Panc1 (cell line): ENCODE results near the gene VAV3. TPM values are rescaled to one million over a fixed set of nuclear protein-coding genes. Genes with fewer than 3 reads are reported as not detected.

ENCODE experiments used
- ATAC-seq: fragments of 200-7000 bp; cut with Tn5 transposase; 2 replicates; pipeline ENCODE4 v1.9.1; 2020; ENCODE audit warnings: mild to moderate bottlenecking, moderate library complexity
- BruUV-seq: library from RNA; stranded (reverse); fragments of 400-500 nt; replicated peaks from 2 replicates; lab custom pipeline; 2021; lab: Mats Ljungman, UMichigan
- CTCF ChIA-PET: fragments of 300-600 bp; sonication (Branson Sonifier 250); formaldehyde crosslinking; loops from one replicate; lab custom pipeline; 2022; ENCODE audit warnings: antibody characterized with exemption; lab: Charles Lee
- POLR2A ChIA-PET: fragments of 300-600 bp; sonication (Branson Sonifier 250); formaldehyde crosslinking; loops from one replicate; lab custom pipeline; 2022; ENCODE audit warnings: antibody characterized with exemption; lab: Charles Lee
- DNase-seq: peaks from one replicate; pipeline ENCODE4 v3.0.0-alpha.2; 2010; ENCODE audit warnings: low read depth, low spot score
- H3K27ac ChIP-seq: 2 replicates; pipeline ENCODE4 v1.5.1; 2011; ENCODE audit warnings: mild to moderate bottlenecking, low read length, inconsistent platforms
- H3K27me3 ChIP-seq: fragments of 200-500 bp; sonication (Bioruptor generic); 2 replicates; pipeline ENCODE4 v1.6.0; 2014; ENCODE audit warnings: low read length, inconsistent platforms; ENCODE audit not compliant: control insufficient read depth, insufficient read depth
- H3K36me3 ChIP-seq: fragments of 200-500 bp; sonication (Bioruptor generic); 2 replicates; pipeline ENCODE4 v1.5.1; 2014; ENCODE audit warnings: inconsistent platforms, mild to moderate bottlenecking, low read length, moderate library complexity; ENCODE audit not compliant: control insufficient read depth, insufficient read depth
- H3K4me1 ChIP-seq: 2 replicates; pipeline ENCODE4 v1.5.1; 2011; ENCODE audit warnings: inconsistent platforms, mild to moderate bottlenecking, low read length, moderate library complexity; ENCODE audit not compliant: control insufficient read depth, insufficient read depth
- H3K4me3 ChIP-seq, 2 experiments: 2 replicates each; pipeline ENCODE4 v1.5.1; 2011 to 2012; ENCODE audit warnings: low read depth in 2 of 2, low read length in 2 of 2, mild to moderate bottlenecking in 2 of 2, inconsistent platforms in 1 of 2, moderate library complexity in 1 of 2
- H3K9me3 ChIP-seq: fragments of 200-500 bp; sonication (Bioruptor generic); 2 replicates; pipeline ENCODE4 v1.5.1; 2014; ENCODE audit warnings: low read depth, mild to moderate bottlenecking, inconsistent platforms, low read length, moderate library complexity; ENCODE audit not compliant: control insufficient read depth, insufficient read depth
- POLR2AphosphoS5 ChIP-seq: IDR thresholded peaks from 2 replicates; pipeline ENCODE4 v1.6.1; 2012; ENCODE audit warnings: mild to moderate bottlenecking, low read depth, low read length, moderate library complexity
- REST ChIP-seq, 2 experiments: IDR thresholded peaks; 2 replicates each; pipeline ENCODE4 v1.6.1; 2011 to 2012; ENCODE audit warnings: low read depth in 2 of 2, control low read depth in 1 of 2, low read length in 1 of 2, mild to moderate bottlenecking in 1 of 2, moderate library complexity in 1 of 2; ENCODE audit not compliant: insufficient read depth in 1 of 2
- SIN3A ChIP-seq: IDR thresholded peaks from 2 replicates; pipeline ENCODE4 v1.6.1; 2012; ENCODE audit warnings: low read depth, mild to moderate bottlenecking, low read length, moderate library complexity, borderline replicate concordance; ENCODE audit not compliant: insufficient read depth
- TCF7L2 ChIP-seq: IDR thresholded peaks from 2 replicates; pipeline ENCODE4 v1.6.1; 2011; ENCODE audit warnings: mild to moderate bottlenecking, low read depth, low read length, inconsistent platforms
- in situ Hi-C: cut with HindIII; loops from 2 replicates; pipeline ENCODE4 v1.10.0; 2016; ENCODE audit warnings: low sequenced_read_pairs, low pct_unique_long_range_greater_than_20kb
- intact Hi-C: fragments of 100-400 bp; cut with micrococcal nuclease; formaldehyde crosslinking; loops from one replicate; pipeline ENCODE4 v1.10.0; 2022; ENCODE audit not compliant: unreplicated experiment
- total RNA-seq: library from RNA; stranded (reverse); gene quantifications from one replicate; pipeline ENCODE4 v1.2.1, GENCODE V29; 2021; ENCODE audit not compliant: unreplicated experiment
- TF ChIP-seq, protein P1 (sequence below): fragments of 450-650 bp; IDR thresholded peaks from 2 replicates; pipeline ENCODE4 v1.5.1; 2017; ENCODE audit warnings: mild to moderate bottlenecking

The VAV3 gene
- total RNA-seq, 1 experiment from 2014 or later: 0.23 TPM

GRCh38 chr1:107871259-107871658, 93.7 kb downstream of the VAV3 start:
- ChIA-PET CTCF (interaction anchor here (0.6 kb wide), 1 partner anchor 473 kb away, joined by 5 read pairs; no protein-coding TSS in a partner anchor), POLR2A (no interaction called here)
- no peak for DNase-seq

DNA sequence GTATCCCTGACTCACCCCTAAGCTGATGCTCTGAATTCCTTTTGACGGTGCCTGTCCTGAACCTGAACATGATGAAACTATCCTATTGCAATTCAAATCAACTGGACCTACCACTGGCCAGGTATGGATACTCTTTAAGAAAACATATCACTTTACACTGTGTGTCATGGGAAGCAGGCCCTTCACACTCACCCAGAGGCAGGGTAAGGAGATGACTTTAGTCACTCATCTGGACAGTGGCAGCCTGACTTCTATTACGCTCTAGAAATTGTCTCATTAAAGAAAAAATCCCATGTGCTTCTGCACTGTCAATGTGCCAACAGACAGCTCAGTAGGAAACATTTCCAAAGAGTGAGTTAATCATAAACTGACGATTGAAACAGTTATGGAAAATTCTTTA, 94.3 kb downstream of the VAV3 start:
- Histone ChIP-seq H3K27me3 (no peaks in the 10 kb centered on the region), H3K27ac (no peak overlapping the region), H3K36me3 (no peaks in the 10 kb centered on the region), H3K9me3 (no peaks in the 10 kb centered on the region), H3K4me1 (no peaks in the 10 kb centered on the region), H3K4me3 (no peak overlapping the region)
- POLR2A ChIA-PET: no interaction called here
- intact Hi-C loops: no loop called here
- in situ Hi-C loops: no loop called here
- DNase-seq (no peak), ATAC-seq (no peak)
- CTCF ChIA-PET: interaction anchor here (0.6 kb wide), 1 partner anchor 473 kb away, joined by 5 read pairs; no protein-coding TSS in a partner anchor
- no TSS peak for BruUV-seq
- TF ChIP-seq, protein P1, sequence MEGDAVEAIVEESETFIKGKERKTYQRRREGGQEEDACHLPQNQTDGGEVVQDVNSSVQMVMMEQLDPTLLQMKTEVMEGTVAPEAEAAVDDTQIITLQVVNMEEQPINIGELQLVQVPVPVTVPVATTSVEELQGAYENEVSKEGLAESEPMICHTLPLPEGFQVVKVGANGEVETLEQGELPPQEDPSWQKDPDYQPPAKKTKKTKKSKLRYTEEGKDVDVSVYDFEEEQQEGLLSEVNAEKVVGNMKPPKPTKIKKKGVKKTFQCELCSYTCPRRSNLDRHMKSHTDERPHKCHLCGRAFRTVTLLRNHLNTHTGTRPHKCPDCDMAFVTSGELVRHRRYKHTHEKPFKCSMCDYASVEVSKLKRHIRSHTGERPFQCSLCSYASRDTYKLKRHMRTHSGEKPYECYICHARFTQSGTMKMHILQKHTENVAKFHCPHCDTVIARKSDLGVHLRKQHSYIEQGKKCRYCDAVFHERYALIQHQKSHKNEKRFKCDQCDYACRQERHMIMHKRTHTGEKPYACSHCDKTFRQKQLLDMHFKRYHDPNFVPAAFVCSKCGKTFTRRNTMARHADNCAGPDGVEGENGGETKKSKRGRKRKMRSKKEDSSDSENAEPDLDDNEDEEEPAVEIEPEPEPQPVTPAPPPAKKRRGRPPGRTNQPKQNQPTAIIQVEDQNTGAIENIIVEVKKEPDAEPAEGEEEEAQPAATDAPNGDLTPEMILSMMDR: no peak

More at GRCh38 chr1:107871259-107871658, 93.7 kb downstream of the VAV3 start:
- no TSS peak for BruUV-seq
- H3K4me3 ChIP-seq: no peak overlapping the region
- no peaks in the 10 kb centered on the region for H3K36me3 ChIP-seq
- no peaks in the 10 kb centered on the region for H3K27me3 ChIP-seq
- no peak overlapping the region for H3K27ac ChIP-seq
- no peak for ATAC-seq
- in situ Hi-C loops (no loop called here), intact Hi-C loops (no loop called here)
- no peaks in the 10 kb centered on the region for H3K9me3 ChIP-seq
- no peaks in the 10 kb centered on the region for H3K4me1 ChIP-seq
- TF ChIP-seq SIN3A (no peak), REST (IDR thresholded peaks at IDR 0.05; ENCODE audit: insufficient read depth in 1 of 2, low read depth in 2 of 2, low read length in 1 of 2) (no peak), POLR2AphosphoS5 (no peak), TCF7L2 (no peak)
- TF ChIP-seq, protein P1: no peak
